Measurements from ENCODE around the gene NRDC.
"Not testable (repeated sequence)": the region's sequence is repeated elsewhere in the genome, so short reads cannot be mapped to it uniquely, and the experiment has no call there.

The NRDC gene

DNA sequence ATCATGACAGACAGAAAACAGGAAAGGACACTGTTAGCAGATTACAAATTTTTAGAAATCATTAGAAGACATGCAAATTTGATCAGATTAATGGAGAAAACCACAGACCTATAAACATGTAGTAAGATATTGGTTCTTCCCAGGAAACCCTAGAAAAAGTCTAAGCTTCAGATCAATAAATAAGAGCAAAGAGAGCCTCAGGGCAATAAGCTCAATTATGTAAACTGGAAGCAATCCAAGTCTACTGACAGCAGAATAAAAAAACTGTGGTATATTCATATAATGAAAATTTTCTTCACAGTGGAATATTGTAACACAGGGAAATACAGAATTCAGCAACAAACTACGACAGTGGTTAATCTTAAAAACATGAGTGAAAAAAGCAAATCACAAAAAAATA lies 36.3 kb downstream of the NRDC start:
- H3K36me3 Mint-ChIP-seq (ENCODE audit: low read depth) = peaks cover 46% of the 10 kb centered on the region
- DNase-seq = no peak
- H3K27me3 Mint-ChIP-seq = no peaks in the 10 kb centered on the region
- H3K4me1 Mint-ChIP-seq (ENCODE audit: low read depth) = peaks cover 44% of the 10 kb centered on the region
- no peak overlapping the region for H3K4me3 Mint-ChIP-seq
- no peak overlapping the region for H3K27ac Mint-ChIP-seq
- H3K9me3 Mint-ChIP-seq = no peaks in the 10 kb centered on the region

- Mint-ChIP-seq H3K9me3 (no peaks in the 10 kb centered on the region), H3K27me3 (no peaks in the 10 kb centered on the region), H3K36me3 (ENCODE audit: low read depth) (peaks cover 51% of the 10 kb centered on the region), H3K4me1 (ENCODE audit: low read depth) (peaks cover 44% of the 10 kb centered on the region), H3K27ac (no peak overlapping the region), H3K4me3 (no peak overlapping the region)
- no peak for DNase-seq
These were observed 37.6 kb downstream of the NRDC start for GRCh38 chr1:51840743-51841461.

GRCh38 chr1:51840182-51840581 lies 38.3 kb downstream of the NRDC start:
- no peak overlapping the region for H3K27ac Mint-ChIP-seq
- peaks cover 54% of the 10 kb centered on the region for H3K36me3 Mint-ChIP-seq (ENCODE audit: low read depth)
- no peak for DNase-seq
- H3K4me1 Mint-ChIP-seq (ENCODE audit: low read depth) = peaks cover 42% of the 10 kb centered on the region
- H3K9me3 Mint-ChIP-seq = no peaks in the 10 kb centered on the region
- H3K4me3 Mint-ChIP-seq = no peak overlapping the region
- H3K27me3 Mint-ChIP-seq = no peaks in the 10 kb centered on the region

DNA sequence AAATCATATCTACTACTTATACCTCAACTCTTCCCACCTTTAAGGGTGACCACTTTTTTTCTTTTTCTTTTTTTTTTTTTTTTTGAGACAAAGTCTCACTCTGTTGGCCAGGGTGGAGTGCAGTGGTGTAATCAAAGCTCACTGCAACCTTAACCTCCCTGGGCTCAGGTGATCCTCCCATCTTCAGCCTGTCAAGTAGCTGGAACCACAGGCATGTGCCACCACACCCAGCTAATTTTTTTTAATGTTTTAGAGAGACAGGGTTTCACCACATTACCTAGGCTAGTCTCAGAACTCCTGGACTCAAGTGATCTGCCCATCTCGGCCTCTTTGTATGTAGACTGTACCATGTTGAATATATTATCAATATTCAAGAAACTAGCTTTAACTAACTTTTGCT lies 39.4 kb downstream of the NRDC start:
- Mint-ChIP-seq H3K36me3 (ENCODE audit: low read depth) (peaks cover 59% of the 10 kb centered on the region), H3K9me3 (no peaks in the 10 kb centered on the region), H3K4me1 (ENCODE audit: low read depth) (peaks cover 35% of the 10 kb centered on the region), H3K4me3 (no peak overlapping the region), H3K27me3 (no peaks in the 10 kb centered on the region), H3K27ac (no peak overlapping the region)
- DNase-seq = no peak

GRCh38 chr1:51837243-51837642 lies 41.3 kb downstream of the NRDC start:
- Mint-ChIP-seq H3K9me3 (no peaks in the 10 kb centered on the region), H3K4me1 (ENCODE audit: low read depth) (peaks cover 23% of the 10 kb centered on the region), H3K27ac (no peak overlapping the region), H3K27me3 (no peaks in the 10 kb centered on the region), H3K4me3 (no peak overlapping the region), H3K36me3 (ENCODE audit: low read depth) (peaks cover 73% of the 10 kb centered on the region)
- no peak for DNase-seq

DNA sequence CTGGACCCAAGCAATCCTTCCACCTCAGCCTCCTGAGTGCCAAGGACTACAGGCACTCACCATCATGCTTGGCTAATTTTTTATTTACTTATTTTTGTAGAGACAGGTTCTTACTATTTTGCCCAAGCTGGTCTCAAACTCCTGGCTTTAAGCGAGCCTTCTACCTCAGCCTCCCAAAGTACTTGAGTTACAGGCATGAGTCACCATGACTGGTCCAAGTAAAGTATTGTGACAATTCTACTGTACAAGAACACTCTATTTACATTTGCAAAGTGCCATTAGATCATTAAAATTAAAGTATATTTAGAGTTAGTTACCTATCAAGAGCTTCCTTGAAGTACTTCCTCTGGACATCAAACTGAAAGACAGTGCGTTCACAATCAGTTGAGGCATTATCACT lies 44.8 kb downstream of the NRDC start:
- Mint-ChIP-seq H3K27ac (no peak overlapping the region), H3K9me3 (no peaks in the 10 kb centered on the region), H3K27me3 (no peaks in the 10 kb centered on the region), H3K4me3 (no peak overlapping the region), H3K36me3 (ENCODE audit: low read depth) (peaks cover 78% of the 10 kb centered on the region), H3K4me1 (ENCODE audit: low read depth) (peaks cover 5% of the 10 kb centered on the region)
- DNase-seq = no peak

GRCh38 chr1:51829058-51829457 lies 49.5 kb downstream of the NRDC start:
- Mint-ChIP-seq H3K27me3 (no peaks in the 10 kb centered on the region), H3K4me3 (no peak overlapping the region), H3K36me3 (ENCODE audit: low read depth) (peaks cover 73% of the 10 kb centered on the region), H3K9me3 (no peaks in the 10 kb centered on the region), H3K4me1 (ENCODE audit: low read depth) (no peaks in the 10 kb centered on the region), H3K27ac (no peak overlapping the region)
- DNase-seq = no peak

GRCh38 chr1:51819810-51820209 lies 58.7 kb downstream of the NRDC start:
- Mint-ChIP-seq H3K36me3 (ENCODE audit: low read depth) (peaks cover 80% of the 10 kb centered on the region), H3K4me3 (no peak overlapping the region), H3K9me3 (no peaks in the 10 kb centered on the region), H3K27ac (no peak overlapping the region), H3K27me3 (no peaks in the 10 kb centered on the region), H3K4me1 (ENCODE audit: low read depth) (no peaks in the 10 kb centered on the region)
- DNase-seq = no peak

DNA sequence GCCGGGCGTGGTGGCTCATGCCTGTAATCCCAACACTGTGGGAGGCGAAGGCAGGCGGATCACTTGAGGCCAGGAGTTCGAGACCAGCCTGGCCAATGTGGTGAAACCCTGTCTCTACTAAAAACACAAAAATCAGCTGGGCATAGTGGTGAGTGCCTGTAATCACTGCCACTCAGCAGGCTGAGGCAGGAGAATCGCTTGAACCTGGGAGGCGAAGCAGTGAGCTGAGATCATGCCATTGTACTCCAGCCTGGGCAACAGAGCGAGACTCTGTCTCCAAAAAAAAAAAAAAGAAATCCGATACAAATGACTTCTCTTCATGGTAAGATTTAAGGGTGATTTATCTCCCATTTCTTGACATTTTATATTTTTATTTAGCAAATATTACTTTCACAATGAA lies 59.5 kb downstream of the NRDC start:
- H3K36me3 Mint-ChIP-seq (ENCODE audit: low read depth) = peaks cover 82% of the 10 kb centered on the region
- DNase-seq; H3K27me3 Mint-ChIP-seq; H3K4me3 Mint-ChIP-seq; H3K27ac Mint-ChIP-seq; H3K9me3 Mint-ChIP-seq; H3K4me1 Mint-ChIP-seq (ENCODE audit: low read depth): not testable (repeated sequence)

DNA sequence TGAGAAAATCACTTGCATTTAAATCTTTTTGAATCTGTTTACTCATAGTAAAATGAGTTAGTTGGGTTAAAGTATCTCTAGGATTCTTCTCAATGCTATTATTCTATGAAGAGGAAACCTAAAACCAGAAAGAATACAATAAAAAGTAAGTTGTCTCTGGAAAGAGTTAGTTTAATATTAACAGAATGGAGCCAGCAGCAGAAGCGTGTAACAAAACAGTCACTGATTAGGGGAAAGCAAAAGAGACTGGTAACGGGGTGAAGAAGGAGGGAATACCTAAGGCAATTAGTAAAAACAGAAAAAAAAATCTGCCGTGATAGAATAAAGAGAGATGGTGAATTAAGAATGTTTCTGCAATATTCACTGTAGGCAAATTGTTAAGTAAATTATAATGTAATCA lies 60.0 kb downstream of the NRDC start:
- Mint-ChIP-seq H3K27me3 (no peaks in the 10 kb centered on the region), H3K4me1 (ENCODE audit: low read depth) (no peaks in the 10 kb centered on the region), H3K36me3 (ENCODE audit: low read depth) (peaks cover 86% of the 10 kb centered on the region), H3K27ac (no peak overlapping the region), H3K4me3 (no peak overlapping the region), H3K9me3 (no peaks in the 10 kb centered on the region)
- DNase-seq = no peak

GRCh38 chr1:51814513-51814912 lies 64.0 kb downstream of the NRDC start:
- no peaks in the 10 kb centered on the region for H3K9me3 Mint-ChIP-seq
- no peaks in the 10 kb centered on the region for H3K27me3 Mint-ChIP-seq
- H3K36me3 Mint-ChIP-seq (ENCODE audit: low read depth) = peaks cover 84% of the 10 kb centered on the region
- no peak overlapping the region for H3K4me3 Mint-ChIP-seq
- no peak overlapping the region for H3K27ac Mint-ChIP-seq
- no peaks in the 10 kb centered on the region for H3K4me1 Mint-ChIP-seq (ENCODE audit: low read depth)
- DNase-seq = no peak

DNA sequence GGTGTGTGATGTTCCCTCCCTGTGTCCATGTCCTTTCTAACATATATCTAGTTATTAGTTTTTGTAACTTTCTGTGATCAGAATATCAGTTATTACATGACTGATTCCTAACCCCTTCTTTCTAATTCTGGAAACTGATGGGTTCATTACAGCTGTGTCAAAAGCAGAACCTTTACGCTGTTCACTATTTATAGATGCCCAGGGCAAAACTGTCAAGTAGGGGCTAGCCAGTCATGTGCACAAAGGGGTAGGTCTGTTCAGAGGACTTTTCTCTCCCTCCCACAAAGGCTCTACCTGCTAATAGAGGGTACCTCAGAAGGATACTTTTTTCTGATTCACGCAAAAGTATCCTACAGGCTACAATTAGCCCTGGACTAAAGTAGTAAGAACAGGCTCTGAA lies 79.2 kb downstream of the NRDC start:
- Mint-ChIP-seq H3K4me1 (ENCODE audit: low read depth) (no peaks in the 10 kb centered on the region), H3K27ac (no peak overlapping the region), H3K9me3 (no peaks in the 10 kb centered on the region), H3K36me3 (ENCODE audit: low read depth) (peaks cover 81% of the 10 kb centered on the region), H3K27me3 (no peaks in the 10 kb centered on the region), H3K4me3 (no peak overlapping the region)
- no peak for DNase-seq

DNA sequence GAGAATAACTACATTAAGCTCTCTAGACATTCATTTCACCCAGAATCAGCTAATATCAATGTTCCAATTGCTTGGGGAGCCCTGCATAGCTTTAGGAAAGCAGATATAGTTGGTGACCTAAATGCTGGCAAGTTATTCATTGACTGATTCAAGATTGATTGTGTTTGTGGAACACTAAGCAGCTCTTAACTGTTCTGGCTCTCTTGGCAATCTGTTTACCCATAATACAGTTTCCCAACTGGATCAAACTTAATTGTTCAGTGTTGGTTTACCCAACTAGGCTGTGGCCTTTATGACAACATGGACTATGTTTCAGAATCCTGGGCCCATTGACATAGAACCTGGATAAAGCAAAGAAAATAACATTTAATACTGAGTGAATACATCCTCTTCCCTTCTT lies 83.7 kb downstream of the NRDC start:
- Mint-ChIP-seq H3K27ac (peak overlapping the region; percentile 27), H3K4me1 (ENCODE audit: low read depth) (peaks cover 16% of the 10 kb centered on the region), H3K36me3 (ENCODE audit: low read depth) (peaks cover 87% of the 10 kb centered on the region)

GRCh38 chr1:51794260-51794659 lies 84.3 kb downstream of the NRDC start:
- Mint-ChIP-seq H3K4me3 (no peak overlapping the region), H3K4me1 (ENCODE audit: low read depth) (peaks cover 16% of the 10 kb centered on the region), H3K27me3 (no peaks in the 10 kb centered on the region), H3K27ac (peak overlapping the region; percentile 70), H3K36me3 (ENCODE audit: low read depth) (peaks cover 89% of the 10 kb centered on the region), H3K9me3 (no peaks in the 10 kb centered on the region)
- DNase-seq = no peak

More for the DNA sequence above, 83.7 kb downstream of the NRDC start:
- DNase-seq = no peak
- H3K9me3 Mint-ChIP-seq = no peaks in the 10 kb centered on the region
- no peak overlapping the region for H3K4me3 Mint-ChIP-seq
- no peaks in the 10 kb centered on the region for H3K27me3 Mint-ChIP-seq

DNA sequence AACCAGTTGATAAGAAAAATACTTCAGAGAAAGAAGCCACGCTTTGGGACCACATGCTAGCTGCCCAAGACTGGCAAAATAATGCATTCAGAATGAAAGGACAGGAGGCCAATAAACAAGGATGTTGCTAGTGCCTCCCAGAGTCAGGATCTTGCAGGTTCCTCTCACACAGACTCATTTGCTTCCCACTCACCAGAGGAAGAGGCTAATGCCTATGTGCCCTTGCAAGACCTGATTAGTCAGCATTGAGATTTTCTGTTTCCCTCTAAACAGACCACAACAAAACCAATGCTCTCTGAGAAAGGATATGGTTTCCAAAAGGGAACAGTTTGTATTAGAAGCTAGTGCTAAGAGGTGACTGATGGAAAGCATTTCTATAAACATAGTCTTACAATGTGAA lies 85.7 kb downstream of the NRDC start:
- no peak overlapping the region for H3K4me3 Mint-ChIP-seq
- H3K36me3 Mint-ChIP-seq (ENCODE audit: low read depth) = peaks cover 92% of the 10 kb centered on the region
- no peaks in the 10 kb centered on the region for H3K9me3 Mint-ChIP-seq
- peaks cover 16% of the 10 kb centered on the region for H3K4me1 Mint-ChIP-seq (ENCODE audit: low read depth)
- H3K27ac Mint-ChIP-seq = peak overlapping the region; percentile 70
- H3K27me3 Mint-ChIP-seq = no peaks in the 10 kb centered on the region
- DNase-seq = no peak

- Mint-ChIP-seq H3K36me3 (ENCODE audit: low read depth) (peaks cover 92% of the 10 kb centered on the region), H3K4me3 (no peak overlapping the region), H3K27me3 (no peaks in the 10 kb centered on the region), H3K4me1 (ENCODE audit: low read depth) (peaks cover 16% of the 10 kb centered on the region), H3K27ac (peak overlapping the region; percentile 70), H3K9me3 (no peaks in the 10 kb centered on the region)
- no peak for DNase-seq
These were observed 86.6 kb downstream of the NRDC start for GRCh38 chr1:51791888-51792287.
